ENCODE data around the gene MACF1. TPM values are rescaled to one million over a fixed set of nuclear protein-coding genes. Genes with fewer than 3 reads are reported as not detected.

MACF1 gene
- total RNA-seq, 1 experiment from 2014 or later = 189 TPM

- Histone ChIP-seq H4K20me1 (ENCODE audit: insufficient read depth) (peaks cover 12% of the 10 kb centered on the region), H3K27me3 (ENCODE audit: insufficient read depth, low read depth) (no peaks in the 10 kb centered on the region), H3K9me3 (ENCODE audit: insufficient read depth, low read depth) (no peaks in the 10 kb centered on the region), H3K9me2 (ENCODE audit: insufficient read depth) (no peaks in the 10 kb centered on the region; the same call in 1 of the 2 replicates), H3F3A (ENCODE audit: insufficient read depth, low read depth) (no peaks in the 10 kb centered on the region), H2AFZ (no peak overlapping the region), H3K4me2 (no peak overlapping the region), H3K36me3 (ENCODE audit: low read depth) (no peaks in the 10 kb centered on the region), H3K4me1 (replicated peaks; ENCODE audit: insufficient read depth) (no peaks in the 10 kb centered on the region), H3K79me2 (ENCODE audit: low read depth) (no peaks in the 10 kb centered on the region), H3K4me3 (no peak overlapping the region), H3K27ac (no peak overlapping the region)
- no peak for DNase-seq
- intact Hi-C loops (cut with micrococcal nuclease; ENCODE audit: unreplicated experiment) = no loop called here
- no peak for TF ChIP-seq CTCF (conservative IDR thresholded peaks at IDR 0.05)
- no peak for TF ChIP-seq EZH2 (IDR thresholded peaks at IDR 0.05; ENCODE audit: low read depth)
- ChIA-PET POLR2A (ENCODE audit: unreplicated experiment) (interaction anchor here (0.5 to 0.7 kb wide), 2 partner anchors 119 to 257 kb away, joined by 3 to 4 read pairs; no protein-coding TSS in a partner anchor), CTCF (interaction anchor here (0.6 to 0.7 kb wide), 2 partner anchors 18 to 143 kb away, joined by 3 to 4 read pairs; no protein-coding TSS in a partner anchor)
- no TSS peak for BruUV-seq (replicated peaks)
Measured at GRCh38 chr1:39275836-39276507, 71.5 kb downstream of the MACF1 start.

- no peaks in the 10 kb centered on the region for H3K27me3 ChIP-seq (ENCODE audit: insufficient read depth, low read depth)
- CTCF ChIA-PET = interaction anchor here (0.6 kb wide), 1 partner anchor 89 kb away, joined by 3 read pairs; no protein-coding TSS in a partner anchor
- no peaks in the 10 kb centered on the region for H3K4me1 ChIP-seq (replicated peaks; ENCODE audit: insufficient read depth)
- POLR2A ChIA-PET (ENCODE audit: unreplicated experiment) = no interaction called here
- H3K4me2 ChIP-seq = no peak overlapping the region
- H3K36me3 ChIP-seq (ENCODE audit: low read depth) = no peaks in the 10 kb centered on the region; the same call in 1 of the 2 replicates
- no peaks in the 10 kb centered on the region for H3K79me2 ChIP-seq (ENCODE audit: low read depth)
- H3K4me3 ChIP-seq = no peak overlapping the region
- H4K20me1 ChIP-seq (ENCODE audit: insufficient read depth) = peaks cover 5% of the 10 kb centered on the region
- no peaks in the 10 kb centered on the region for H3K9me3 ChIP-seq (ENCODE audit: insufficient read depth, low read depth)
- H2AFZ ChIP-seq = no peak overlapping the region
- H3K27ac ChIP-seq = no peak overlapping the region
- DNase-seq = no peak
- H3F3A ChIP-seq (ENCODE audit: insufficient read depth, low read depth) = no peaks in the 10 kb centered on the region
- intact Hi-C loops (cut with micrococcal nuclease; ENCODE audit: unreplicated experiment) = no loop called here
- TF ChIP-seq CTCF (conservative IDR thresholded peaks at IDR 0.05) (no peak), EZH2 (IDR thresholded peaks at IDR 0.05; ENCODE audit: low read depth) (no peak)
- no peaks in the 10 kb centered on the region for H3K9me2 ChIP-seq (ENCODE audit: insufficient read depth)
- BruUV-seq (replicated peaks) = no TSS peak
Measured at GRCh38 chr1:39277879-39278278, 73.4 kb downstream of the MACF1 start.

- H3F3A ChIP-seq (ENCODE audit: insufficient read depth, low read depth) = no peaks in the 10 kb centered on the region
- TF ChIP-seq EZH2 (IDR thresholded peaks at IDR 0.05; ENCODE audit: low read depth) (no peak), CTCF (conservative IDR thresholded peaks at IDR 0.05) (no peak)
- no peaks in the 10 kb centered on the region for H3K79me2 ChIP-seq (ENCODE audit: low read depth)
- CTCF ChIA-PET = no interaction called here
- H4K20me1 ChIP-seq (ENCODE audit: insufficient read depth) = no peaks in the 10 kb centered on the region
- intact Hi-C loops (cut with micrococcal nuclease; ENCODE audit: unreplicated experiment) = no loop called here
- H3K4me2 ChIP-seq = no peak overlapping the region
- H3K9me3 ChIP-seq (ENCODE audit: insufficient read depth, low read depth) = no peaks in the 10 kb centered on the region
- POLR2A ChIA-PET (ENCODE audit: unreplicated experiment) = no interaction called here
- peaks cover 3% of the 10 kb centered on the region; the same call in 1 of the 2 replicates for H3K36me3 ChIP-seq (ENCODE audit: low read depth)
- no peaks in the 10 kb centered on the region for H3K4me1 ChIP-seq (replicated peaks; ENCODE audit: insufficient read depth)
- no peak overlapping the region for H3K4me3 ChIP-seq
- DNase-seq = no peak
- no peak overlapping the region for H2AFZ ChIP-seq
- no peaks in the 10 kb centered on the region for H3K9me2 ChIP-seq (ENCODE audit: insufficient read depth)
- no peaks in the 10 kb centered on the region for H3K27me3 ChIP-seq (ENCODE audit: insufficient read depth, low read depth)
- BruUV-seq (replicated peaks) = no TSS peak
- no peak overlapping the region for H3K27ac ChIP-seq
Measured at GRCh38 chr1:39282537-39283216, 78.2 kb downstream of the MACF1 start.

Measured in PC-9 (cell line).